GM04503 (cell line): ENCODE results near the gene WFDC1.

Source experiments
- DNase-seq: peaks from one replicate; pipeline ENCODE4 v3.0.0-alpha.2; 2012; ENCODE audit warnings: low read depth

WFDC1 gene

GRCh38 chr16:84272740-84273320 lies 21.8 kb upstream of the WFDC1 start:
- no peak for DNase-seq

- DNase-seq: no peak
Measured at GRCh38 chr16:84274515-84274914, 20.2 kb upstream of the WFDC1 start.

- DNase-seq: no peak
Measured at GRCh38 chr16:84275585-84276151, 19.0 kb upstream of the WFDC1 start.

GRCh38 chr16:84277244-84277823 lies 17.3 kb upstream of the WFDC1 start:
- DNase-seq: no peak

- no peak for DNase-seq
Measured at GRCh38 chr16:84278333-84278732, 16.3 kb upstream of the WFDC1 start.

- no peak for DNase-seq
Measured at GRCh38 chr16:84278968-84279367, 15.7 kb upstream of the WFDC1 start.

GRCh38 chr16:84279881-84280280 lies 14.8 kb upstream of the WFDC1 start:
- no peak for DNase-seq

- no peak for DNase-seq
Measured at GRCh38 chr16:84281074-84281473, 13.6 kb upstream of the WFDC1 start.

GRCh38 chr16:84282533-84282932 lies 12.1 kb upstream of the WFDC1 start:
- no peak for DNase-seq

GRCh38 chr16:84283314-84284153 lies 11.1 kb upstream of the WFDC1 start:
- DNase-seq: no peak

GRCh38 chr16:84284154-84284722 lies 10.4 kb upstream of the WFDC1 start:
- no peak for DNase-seq

- no peak for DNase-seq
Measured at GRCh38 chr16:84286578-84287240, 8.0 kb upstream of the WFDC1 start.

- no peak for DNase-seq
Measured at GRCh38 chr16:84288902-84289301, 5.8 kb upstream of the WFDC1 start.

GRCh38 chr16:84291226-84291625 lies 3.5 kb upstream of the WFDC1 start:
- DNase-seq: no peak

GRCh38 chr16:84292011-84292410 lies 2.7 kb upstream of the WFDC1 start:
- DNase-seq: no peak

GRCh38 chr16:84293406-84293805 lies 1.3 kb upstream of the WFDC1 start:
- no peak for DNase-seq

- no peak for DNase-seq
Measured at GRCh38 chr16:84294117-84294516, 561 bp upstream of the WFDC1 start.

GRCh38 chr16:84295203-84295860 lies 654 bp downstream of the WFDC1 start:
- no peak for DNase-seq

- DNase-seq: no peak
Measured at GRCh38 chr16:84298376-84298899, 3.8 kb downstream of the WFDC1 start.

GRCh38 chr16:84299734-84300440 lies 5.2 kb downstream of the WFDC1 start:
- no peak for DNase-seq
